GM13976 (cell line): ENCODE results near the gene ABHD5.

ENCODE experiments used
- DNase-seq: peaks from one replicate; pipeline ENCODE4 v3.0.0; 2012; ENCODE audit warnings: low spot score
- CTCF ChIP-seq: IDR thresholded peaks from 2 replicates; pipeline ENCODE4 v1.5.1; 2012; ENCODE audit warnings: borderline replicate concordance, mild to moderate bottlenecking; ENCODE audit not compliant: insufficient read depth; ENCODE audit errors: extremely low read depth, missing control alignments, control extremely low read depth
- in situ Hi-C: fragments of 300-500 bp; cut with MboI; formaldehyde crosslinking; loops from one replicate; pipeline ENCODE4 v1.12.0; 2022; ENCODE audit warnings: low sequenced_read_pairs, mixed read lengths, inconsistent platforms; ENCODE audit not compliant: unreplicated experiment

Gene ABHD5

GRCh38 chr3:43769097-43769884, 78.6 kb downstream of the ABHD5 start:
- TF ChIP-seq CTCF = peak; percentile 94
- in situ Hi-C loops = no loop called here
- peak; percentile 86 for DNase-seq

GRCh38 chr3:43769885-43770425, 79.2 kb downstream of the ABHD5 start:
- no peak for DNase-seq

GRCh38 chr3:43770426-43771103, 79.8 kb downstream of the ABHD5 start:
- no peak for TF ChIP-seq CTCF
- in situ Hi-C loops = no loop called here

More at GRCh38 chr3:43769885-43770425, 79.2 kb downstream of the ABHD5 start:
- no peak for TF ChIP-seq CTCF
- in situ Hi-C loops = no loop called here

GRCh38 chr3:43771610-43772009, 80.9 kb downstream of the ABHD5 start:
- in situ Hi-C loops = no loop called here
- TF ChIP-seq CTCF = no peak
- DNase-seq = no peak

More at GRCh38 chr3:43770426-43771103, 79.8 kb downstream of the ABHD5 start:
- no peak for DNase-seq

- in situ Hi-C loops = no loop called here
- DNase-seq = no peak
- no peak for TF ChIP-seq CTCF
Observed at GRCh38 chr3:43773273-43774094, 82.7 kb downstream of the ABHD5 start.

GRCh38 chr3:43774799-43775198, 84.1 kb downstream of the ABHD5 start:
- no peak for DNase-seq
- in situ Hi-C loops = no loop called here
- TF ChIP-seq CTCF = no peak
